ENCODE results near the gene SH2D3C.

SH2D3C gene

GRCh38 chr9:127806871-127807270 lies 28.4 kb upstream of the SH2D3C start:
- Histone ChIP-seq H3K9ac (ENCODE audit: low read length) (no peak overlapping the region), H3F3A (ENCODE audit: insufficient read depth, low read length) (no peaks in the 10 kb centered on the region), H3K9me2 (ENCODE audit: low read depth, low read length) (no peaks in the 10 kb centered on the region), H3K27me3 (ENCODE audit: insufficient read depth, low read length) (no peaks in the 10 kb centered on the region), H3K9me3 (ENCODE audit: low read length) (no peaks in the 10 kb centered on the region), H3K4me3 (ENCODE audit: low read depth, low read length, poor library complexity, severe bottlenecking) (no peak overlapping the region), H3K4me2 (ENCODE audit: low read length) (no peak overlapping the region), H3K4me1 (ENCODE audit: insufficient read depth, low read length, severe bottlenecking) (peaks cover 18% of the 10 kb centered on the region), H3K79me2 (ENCODE audit: insufficient read depth, low read length) (peaks cover 8% of the 10 kb centered on the region; the same call in 1 of the 2 replicates), H4K20me1 (ENCODE audit: insufficient read depth, low read length) (no peaks in the 10 kb centered on the region), H2AFZ (ENCODE audit: low read length) (no peak overlapping the region), H3K36me3 (ENCODE audit: insufficient read depth, low read length) (peaks cover 51% of the 10 kb centered on the region), H3K27ac (ENCODE audit: low read depth, low read length, poor library complexity, severe bottlenecking) (no peak overlapping the region)
- TF ChIP-seq, protein P1, sequence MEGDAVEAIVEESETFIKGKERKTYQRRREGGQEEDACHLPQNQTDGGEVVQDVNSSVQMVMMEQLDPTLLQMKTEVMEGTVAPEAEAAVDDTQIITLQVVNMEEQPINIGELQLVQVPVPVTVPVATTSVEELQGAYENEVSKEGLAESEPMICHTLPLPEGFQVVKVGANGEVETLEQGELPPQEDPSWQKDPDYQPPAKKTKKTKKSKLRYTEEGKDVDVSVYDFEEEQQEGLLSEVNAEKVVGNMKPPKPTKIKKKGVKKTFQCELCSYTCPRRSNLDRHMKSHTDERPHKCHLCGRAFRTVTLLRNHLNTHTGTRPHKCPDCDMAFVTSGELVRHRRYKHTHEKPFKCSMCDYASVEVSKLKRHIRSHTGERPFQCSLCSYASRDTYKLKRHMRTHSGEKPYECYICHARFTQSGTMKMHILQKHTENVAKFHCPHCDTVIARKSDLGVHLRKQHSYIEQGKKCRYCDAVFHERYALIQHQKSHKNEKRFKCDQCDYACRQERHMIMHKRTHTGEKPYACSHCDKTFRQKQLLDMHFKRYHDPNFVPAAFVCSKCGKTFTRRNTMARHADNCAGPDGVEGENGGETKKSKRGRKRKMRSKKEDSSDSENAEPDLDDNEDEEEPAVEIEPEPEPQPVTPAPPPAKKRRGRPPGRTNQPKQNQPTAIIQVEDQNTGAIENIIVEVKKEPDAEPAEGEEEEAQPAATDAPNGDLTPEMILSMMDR (IDR thresholded peaks at IDR 0.05; ENCODE audit: low read length), result no peak
- TF ChIP-seq EZH2 (IDR thresholded peaks at IDR 0.05; ENCODE audit: borderline replicate concordance, low read length), result no peak

GRCh38 chr9:127805620-127806019 lies 27.2 kb upstream of the SH2D3C start:
- Histone ChIP-seq H3K9me2 (ENCODE audit: low read depth, low read length) (no peaks in the 10 kb centered on the region), H3K9me3 (ENCODE audit: low read length) (no peaks in the 10 kb centered on the region), H3K4me2 (ENCODE audit: low read length) (no peak overlapping the region), H3K4me1 (ENCODE audit: insufficient read depth, low read length, severe bottlenecking) (peaks cover 20% of the 10 kb centered on the region), H3K79me2 (ENCODE audit: insufficient read depth, low read length) (peaks cover 8% of the 10 kb centered on the region; the same call in 1 of the 2 replicates), H2AFZ (ENCODE audit: low read length) (no peak overlapping the region), H3F3A (ENCODE audit: insufficient read depth, low read length) (no peaks in the 10 kb centered on the region), H3K4me3 (ENCODE audit: low read depth, low read length, poor library complexity, severe bottlenecking) (no peak overlapping the region), H4K20me1 (ENCODE audit: insufficient read depth, low read length) (no peaks in the 10 kb centered on the region), H3K36me3 (ENCODE audit: insufficient read depth, low read length) (peaks cover 48% of the 10 kb centered on the region), H3K9ac (ENCODE audit: low read length) (no peak overlapping the region), H3K27ac (ENCODE audit: low read depth, low read length, poor library complexity, severe bottlenecking) (no peak overlapping the region), H3K27me3 (ENCODE audit: insufficient read depth, low read length) (no peaks in the 10 kb centered on the region)
- TF ChIP-seq EZH2 (IDR thresholded peaks at IDR 0.05; ENCODE audit: borderline replicate concordance, low read length), result no peak
- TF ChIP-seq, protein P1 (IDR thresholded peaks at IDR 0.05; ENCODE audit: low read length), result peak; percentile 62

DNA sequence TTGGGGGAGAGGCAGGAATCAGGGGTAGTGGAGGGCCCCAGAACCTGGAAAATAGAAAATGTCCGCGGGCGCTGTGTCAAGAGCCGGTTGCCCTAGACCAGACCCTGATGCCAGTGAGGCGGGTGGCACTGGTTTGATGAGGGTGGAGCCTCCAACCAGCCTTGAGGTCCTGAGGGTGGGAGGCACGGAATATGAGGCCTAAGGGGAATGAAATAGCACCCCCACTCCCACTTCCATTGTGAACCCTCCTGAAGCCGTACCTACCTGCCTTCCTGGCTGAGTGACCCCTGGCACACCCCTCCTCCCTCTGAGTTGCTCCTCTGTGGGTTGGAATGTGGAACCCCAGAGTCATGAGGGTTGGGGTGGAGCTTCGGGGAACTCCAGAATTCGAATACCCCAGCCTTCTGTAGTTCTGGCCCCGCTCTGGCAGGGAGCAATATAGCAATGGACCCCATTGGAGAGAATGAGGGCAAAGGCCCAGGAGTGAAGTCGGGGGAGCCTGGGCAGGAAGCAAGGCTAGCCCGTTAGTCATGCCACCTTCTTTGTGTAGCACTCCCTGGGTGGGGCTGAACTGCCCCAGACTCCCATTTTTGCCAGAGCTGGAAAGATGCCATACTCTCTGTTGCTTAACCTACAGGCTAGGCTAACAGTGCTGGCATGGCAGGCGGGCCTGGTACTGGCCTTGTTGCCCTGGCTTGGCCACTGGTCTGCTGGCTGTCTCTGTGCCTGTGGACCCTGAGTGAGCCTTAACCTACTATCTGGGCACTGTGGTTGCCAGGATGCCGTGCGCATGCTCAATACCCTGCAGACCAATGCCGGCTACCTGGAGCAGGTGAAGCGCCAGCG lies 25.3 kb upstream of the SH2D3C start:
- no peaks in the 10 kb centered on the region for H3K27me3 ChIP-seq (ENCODE audit: insufficient read depth, low read length)
- no peak overlapping the region for H2AFZ ChIP-seq (ENCODE audit: low read length)
- H3K27ac ChIP-seq (ENCODE audit: low read depth, low read length, poor library complexity, severe bottlenecking), result peak overlapping the region; percentile 74
- H3K9me2 ChIP-seq (ENCODE audit: low read depth, low read length), result no peaks in the 10 kb centered on the region
- H3F3A ChIP-seq (ENCODE audit: insufficient read depth, low read length), result no peaks in the 10 kb centered on the region
- peak overlapping the region; percentile 100 for H3K4me3 ChIP-seq (ENCODE audit: low read depth, low read length, poor library complexity, severe bottlenecking)
- H3K9me3 ChIP-seq (ENCODE audit: low read length), result no peaks in the 10 kb centered on the region
- peak overlapping the region; percentile 100 for H3K9ac ChIP-seq (ENCODE audit: low read length)
- TF ChIP-seq EZH2 (IDR thresholded peaks at IDR 0.05; ENCODE audit: borderline replicate concordance, low read length), result no peak
- TF ChIP-seq, protein P1 (IDR thresholded peaks at IDR 0.05; ENCODE audit: low read length), result no peak
- peaks cover 31% of the 10 kb centered on the region for H3K36me3 ChIP-seq (ENCODE audit: insufficient read depth, low read length)
- H3K4me2 ChIP-seq (ENCODE audit: low read length), result peak overlapping the region; percentile 99
- peaks cover 8% of the 10 kb centered on the region; the same call in 1 of the 2 replicates for H3K79me2 ChIP-seq (ENCODE audit: insufficient read depth, low read length)
- no peaks in the 10 kb centered on the region for H4K20me1 ChIP-seq (ENCODE audit: insufficient read depth, low read length)
- peaks cover 20% of the 10 kb centered on the region for H3K4me1 ChIP-seq (ENCODE audit: insufficient read depth, low read length, severe bottlenecking)

All from OCI-LY1 (cell line).